Measurements from ENCODE around the gene MUCL3.

Gene MUCL3

DNA sequence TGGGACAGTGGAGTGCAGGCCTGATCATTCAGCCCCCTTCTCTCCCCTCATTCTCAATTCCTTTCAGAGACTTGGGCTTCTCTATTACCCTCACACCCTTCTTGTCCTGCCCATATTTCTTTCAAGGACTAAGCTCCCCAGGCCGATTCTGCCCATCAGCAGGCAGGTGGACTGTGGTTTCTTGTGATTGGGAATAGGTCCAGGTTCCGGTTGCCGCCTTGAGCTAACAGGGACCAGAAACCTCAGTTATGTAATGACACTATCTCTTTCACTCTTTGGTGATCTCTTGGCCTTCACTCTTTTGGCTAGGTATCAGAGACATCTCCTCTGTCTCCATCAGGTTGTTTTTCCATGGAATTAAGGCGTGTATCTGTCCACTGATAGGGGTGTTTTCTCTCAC lies 6.5 kb downstream of the MUCL3 start:
- no peak overlapping the region for H3K27ac ChIP-seq (ENCODE audit: low read depth, low read length)
- H3K9me3 ChIP-seq (ENCODE audit: insufficient read depth, low read depth, low read length): 0 out of 2 replicates have a peak, but pooled peaks cover 3% of the 10 kb centered on the region
- H3K27me3 ChIP-seq (ENCODE audit: insufficient read depth, low read length): no peaks in the 10 kb centered on the region
- no peaks in the 10 kb centered on the region for H3K36me3 ChIP-seq (ENCODE audit: insufficient read depth, low read length)
- 92% methylated on average over 4 of the region's 4 CpGs for WGBS
- H3K4me1 ChIP-seq (ENCODE audit: insufficient read depth, low read length): peaks cover 3% of the 10 kb centered on the region
- H3K9ac ChIP-seq (ENCODE audit: low read depth, low read length): no peak overlapping the region
- no peak overlapping the region for H3K4me3 ChIP-seq (ENCODE audit: low read length)

DNA sequence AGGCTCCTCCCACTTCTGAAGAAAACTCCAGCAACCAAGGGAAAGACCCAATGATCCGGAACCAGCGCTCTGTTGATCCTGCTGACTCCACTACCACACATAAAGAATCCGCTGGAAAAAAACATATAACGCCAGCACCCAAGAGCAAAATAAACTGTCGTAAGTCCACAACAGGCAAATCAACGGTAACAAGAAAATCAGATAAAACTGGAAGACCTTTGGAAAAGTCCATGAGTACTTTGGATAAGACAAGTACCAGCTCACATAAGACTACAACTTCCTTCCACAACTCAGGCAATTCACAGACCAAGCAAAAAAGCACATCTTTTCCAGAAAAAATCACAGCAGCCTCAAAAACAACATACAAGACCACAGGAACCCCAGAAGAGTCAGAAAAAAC lies 8.0 kb downstream of the MUCL3 start:
- no peak overlapping the region for H3K9ac ChIP-seq (ENCODE audit: low read depth, low read length)
- no peaks in the 10 kb centered on the region for H3K4me1 ChIP-seq (ENCODE audit: insufficient read depth, low read length)
- 97% methylated on average over 6 of the region's 6 CpGs for WGBS
- no peak overlapping the region for H3K4me3 ChIP-seq (ENCODE audit: low read length)
- H3K27me3 ChIP-seq (ENCODE audit: insufficient read depth, low read length): 0 out of 2 replicates have a peak, but pooled peaks cover 3% of the 10 kb centered on the region
- H3K27ac ChIP-seq (ENCODE audit: low read depth, low read length): no peak overlapping the region
- 0 out of 2 replicates have a peak, but pooled peaks cover 3% of the 10 kb centered on the region for H3K9me3 ChIP-seq (ENCODE audit: insufficient read depth, low read depth, low read length)
- H3K36me3 ChIP-seq (ENCODE audit: insufficient read depth, low read length): no peaks in the 10 kb centered on the region

DNA sequence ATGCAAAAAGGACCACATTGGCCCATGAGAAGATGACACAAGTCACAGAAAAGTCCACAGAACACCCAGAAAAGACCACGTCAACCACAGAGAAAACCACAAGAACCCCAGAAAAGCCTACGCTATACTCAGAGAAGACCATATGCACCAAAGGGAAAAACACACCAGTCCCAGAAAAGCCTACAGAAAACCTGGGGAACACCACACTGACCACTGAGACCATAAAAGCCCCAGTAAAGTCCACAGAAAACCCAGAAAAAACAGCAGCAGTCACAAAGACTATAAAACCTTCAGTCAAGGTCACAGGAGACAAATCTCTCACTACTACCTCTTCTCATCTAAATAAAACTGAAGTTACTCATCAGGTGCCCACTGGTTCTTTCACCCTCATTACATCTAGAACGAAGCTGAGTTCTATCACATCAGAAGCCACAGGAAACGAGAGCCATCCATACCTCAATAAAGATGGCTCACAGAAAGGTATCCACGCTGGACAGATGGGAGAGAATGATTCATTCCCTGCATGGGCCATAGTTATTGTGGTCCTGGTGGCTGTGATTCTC lies 11.2 kb downstream of the MUCL3 start:
- peaks cover 32% of the 10 kb centered on the region for H3K27me3 ChIP-seq (ENCODE audit: insufficient read depth, low read length)
- H3K9ac ChIP-seq (ENCODE audit: low read depth, low read length): no peak overlapping the region
- peaks cover 14% of the 10 kb centered on the region for H3K4me1 ChIP-seq (ENCODE audit: insufficient read depth, low read length)
- no peak overlapping the region for H3K27ac ChIP-seq (ENCODE audit: low read depth, low read length)
- WGBS: 92% methylated on average over 5 of the region's 5 CpGs
- H3K4me3 ChIP-seq (ENCODE audit: low read length): no peak overlapping the region
- no peaks in the 10 kb centered on the region for H3K36me3 ChIP-seq (ENCODE audit: insufficient read depth, low read length)
- 0 out of 2 replicates have a peak, but pooled peaks cover 3% of the 10 kb centered on the region for H3K9me3 ChIP-seq (ENCODE audit: insufficient read depth, low read depth, low read length)

DNA sequence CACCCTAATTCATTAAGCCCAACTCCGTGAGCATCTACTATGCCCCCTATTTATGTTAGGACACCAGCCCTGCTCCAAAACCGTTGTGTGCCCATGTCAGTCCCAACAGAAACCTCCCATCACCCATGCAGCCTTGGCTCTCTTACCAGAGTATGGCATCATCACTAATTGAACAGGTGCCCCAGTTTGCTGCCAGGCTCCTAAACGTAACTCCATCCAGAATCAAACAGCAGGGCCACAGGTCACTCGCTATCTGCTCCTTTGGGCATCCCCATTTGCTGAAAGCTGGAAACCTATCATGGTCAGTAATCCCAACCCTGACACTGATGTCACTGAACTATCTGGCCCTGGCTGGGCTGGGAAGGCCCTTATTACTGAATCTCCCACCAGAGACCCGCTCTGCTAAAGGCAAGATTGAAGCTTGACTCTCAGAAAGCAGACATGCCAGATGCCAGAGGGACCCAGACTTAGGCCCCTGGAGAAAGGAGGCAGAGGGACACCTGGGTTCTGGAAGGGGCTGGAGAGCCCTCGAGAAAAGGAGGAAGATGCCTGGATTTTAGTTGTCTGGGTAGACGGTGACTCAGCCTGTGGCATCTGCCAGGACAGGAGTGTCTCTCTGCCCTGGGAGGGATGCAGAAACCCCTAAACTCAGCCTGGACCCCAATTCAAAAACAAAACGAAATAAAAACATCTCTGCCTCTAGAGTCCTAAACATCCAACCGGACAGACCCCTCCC lies 14.0 kb downstream of the MUCL3 start:
- WGBS: 64% methylated on average over 9 of the region's 9 CpGs
- Histone ChIP-seq H3K4me1 (ENCODE audit: insufficient read depth, low read length) (peaks cover 14% of the 10 kb centered on the region), H3K27ac (ENCODE audit: low read depth, low read length) (no peak overlapping the region), H3K9ac (ENCODE audit: low read depth, low read length) (peak overlapping the region; percentile 64), H3K27me3 (ENCODE audit: insufficient read depth, low read length) (peaks cover 35% of the 10 kb centered on the region), H3K9me3 (ENCODE audit: insufficient read depth, low read depth, low read length) (0 out of 2 replicates have a peak, but pooled peaks cover 3% of the 10 kb centered on the region), H3K36me3 (ENCODE audit: insufficient read depth, low read length) (no peaks in the 10 kb centered on the region), H3K4me3 (ENCODE audit: low read length) (peak overlapping the region; percentile 69)

DNA sequence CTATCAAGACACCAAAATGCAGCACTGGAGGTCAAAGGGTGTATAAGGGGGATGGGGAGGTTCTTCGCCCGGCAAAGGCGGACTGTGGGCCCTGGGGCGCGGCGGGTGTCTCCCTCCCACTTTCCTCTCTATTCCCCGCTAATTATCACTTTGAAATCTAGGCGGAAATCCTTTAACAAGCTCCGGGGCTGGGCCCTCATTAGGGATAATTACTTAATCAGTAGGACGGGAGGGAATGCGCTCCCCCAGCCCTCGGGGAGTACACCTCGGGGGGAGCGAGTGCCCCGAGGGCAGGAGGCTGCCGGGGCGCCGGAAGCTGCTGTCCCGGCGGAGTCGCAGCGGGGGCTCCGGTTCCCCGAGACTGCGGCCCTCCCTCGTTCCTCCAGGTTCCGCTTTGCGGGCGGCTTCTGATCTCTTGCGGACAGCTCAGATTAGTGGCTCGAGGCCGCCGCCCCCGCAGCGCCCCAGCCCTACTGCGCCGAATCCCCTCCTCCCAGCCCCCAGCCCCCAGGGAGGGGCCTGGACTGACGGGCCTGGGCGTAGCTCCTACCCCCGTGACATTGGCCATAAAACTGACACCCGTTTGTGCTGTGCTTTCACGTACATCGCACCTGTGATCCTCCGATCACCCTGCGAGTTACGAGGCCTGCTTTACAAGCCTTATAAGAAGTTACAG lies 14.7 kb downstream of the MUCL3 start:
- Histone ChIP-seq H3K27ac (ENCODE audit: low read depth, low read length) (no peak overlapping the region), H3K4me1 (ENCODE audit: insufficient read depth, low read length) (peaks cover 14% of the 10 kb centered on the region), H3K4me3 (ENCODE audit: low read length) (peak overlapping the region; percentile 69), H3K36me3 (ENCODE audit: insufficient read depth, low read length) (no peaks in the 10 kb centered on the region), H3K9ac (ENCODE audit: low read depth, low read length) (peak overlapping the region; percentile 64), H3K9me3 (ENCODE audit: insufficient read depth, low read depth, low read length) (0 out of 2 replicates have a peak, but pooled peaks cover 3% of the 10 kb centered on the region), H3K27me3 (ENCODE audit: insufficient read depth, low read length) (peaks cover 35% of the 10 kb centered on the region)
- WGBS: 3% methylated on average over 43 of the region's 46 CpGs

DNA sequence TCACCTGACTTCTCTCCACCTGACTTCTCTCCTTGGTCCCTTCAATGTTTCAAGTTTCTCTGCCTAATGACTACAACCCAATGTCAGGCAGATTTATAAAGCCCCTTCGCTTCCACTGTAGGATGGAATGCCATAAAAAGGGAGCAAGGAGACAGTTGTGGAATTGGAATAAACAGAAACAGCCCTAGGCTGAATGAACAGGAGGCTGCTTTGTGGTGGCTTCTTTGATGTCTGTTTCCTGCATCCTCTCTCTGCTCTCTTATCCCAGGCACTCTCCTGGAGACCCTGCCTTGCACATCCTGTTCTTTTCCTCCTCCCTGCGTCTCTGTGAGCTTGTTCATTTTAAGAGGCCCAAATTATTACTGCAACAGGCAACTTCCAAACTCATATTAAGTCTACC lies 16.9 kb downstream of the MUCL3 start:
- no peaks in the 10 kb centered on the region for H3K9me3 ChIP-seq (ENCODE audit: insufficient read depth, low read depth, low read length)
- no peak overlapping the region for H3K9ac ChIP-seq (ENCODE audit: low read depth, low read length)
- peaks cover 14% of the 10 kb centered on the region for H3K4me1 ChIP-seq (ENCODE audit: insufficient read depth, low read length)
- WGBS: 70% methylated on average over 2 of the region's 2 CpGs
- no peak overlapping the region for H3K27ac ChIP-seq (ENCODE audit: low read depth, low read length)
- H3K36me3 ChIP-seq (ENCODE audit: insufficient read depth, low read length): no peaks in the 10 kb centered on the region
- no peak overlapping the region for H3K4me3 ChIP-seq (ENCODE audit: low read length)
- H3K27me3 ChIP-seq (ENCODE audit: insufficient read depth, low read length): peaks cover 35% of the 10 kb centered on the region

DNA sequence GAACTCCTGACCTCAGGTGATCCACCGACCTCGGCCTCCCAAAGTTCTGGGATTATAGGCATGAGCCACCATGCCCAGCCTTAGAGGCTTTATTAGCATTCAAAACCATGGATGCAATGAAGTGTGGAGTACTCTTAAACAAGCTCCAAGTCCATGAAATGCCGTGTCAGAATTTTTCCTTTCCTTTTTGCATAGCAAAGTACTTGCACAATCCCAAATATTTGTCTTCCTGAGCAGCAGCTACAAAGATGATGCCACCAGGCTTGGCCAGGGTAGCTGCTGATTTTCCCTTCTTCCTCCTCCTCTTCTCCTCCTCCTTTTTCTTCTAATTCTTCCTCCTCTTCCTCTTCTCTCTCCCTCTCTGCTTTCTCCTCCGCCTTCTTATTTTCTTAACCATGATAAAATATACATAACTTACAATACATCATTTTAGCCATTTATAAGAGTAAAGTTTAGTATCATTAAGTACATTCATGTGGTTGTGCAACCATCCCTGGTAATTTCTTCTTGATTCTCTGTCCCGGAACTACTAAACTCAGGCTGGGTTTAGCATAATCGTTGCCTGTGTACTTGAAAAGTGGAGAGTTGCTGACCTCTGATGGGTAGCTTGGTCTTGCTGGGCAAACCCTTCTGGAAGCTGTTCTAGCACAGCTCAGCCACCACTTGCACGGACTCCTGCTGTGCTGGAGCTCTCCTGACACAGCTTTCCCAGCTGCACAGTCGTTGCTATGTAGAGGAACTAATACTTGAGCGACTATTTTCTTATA lies 20.3 kb downstream of the MUCL3 start:
- no peak overlapping the region for H3K27ac ChIP-seq (ENCODE audit: low read depth, low read length)
- 93% methylated on average over 8 of the region's 9 CpGs for WGBS
- no peaks in the 10 kb centered on the region for H3K9me3 ChIP-seq (ENCODE audit: insufficient read depth, low read depth, low read length)
- H3K36me3 ChIP-seq (ENCODE audit: insufficient read depth, low read length): no peaks in the 10 kb centered on the region
- H3K4me1 ChIP-seq (ENCODE audit: insufficient read depth, low read length): peaks cover 3% of the 10 kb centered on the region; the same call in 1 of the 2 replicates
- H3K4me3 ChIP-seq (ENCODE audit: low read length): no peak overlapping the region
- H3K9ac ChIP-seq (ENCODE audit: low read depth, low read length): no peak overlapping the region
- H3K27me3 ChIP-seq (ENCODE audit: insufficient read depth, low read length): peaks cover 12% of the 10 kb centered on the region

DNA sequence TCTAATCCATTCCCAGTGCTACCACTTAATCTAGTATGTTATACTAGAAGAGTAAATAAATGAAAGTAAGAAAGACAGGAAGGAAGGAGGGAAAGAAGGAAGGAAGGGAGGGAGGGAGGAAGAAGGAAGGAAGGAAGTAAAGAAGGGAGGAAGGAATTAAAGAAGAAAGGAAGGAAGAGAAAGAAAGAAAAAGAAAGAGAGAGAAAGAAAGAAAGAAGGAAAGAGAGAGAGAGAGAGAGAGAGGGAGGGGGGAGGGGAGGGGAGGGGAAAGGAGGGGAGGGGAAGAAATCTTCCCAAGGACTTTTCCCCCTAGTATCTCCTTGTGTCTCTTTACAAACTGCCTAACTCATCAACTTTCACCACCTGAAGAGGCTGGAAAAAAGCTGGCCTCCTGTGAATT lies 21.9 kb downstream of the MUCL3 start:
- H3K9ac ChIP-seq (ENCODE audit: low read depth, low read length): no peak overlapping the region
- no peak overlapping the region for H3K27ac ChIP-seq (ENCODE audit: low read depth, low read length)
- no peak overlapping the region for H3K4me3 ChIP-seq (ENCODE audit: low read length)
- no peaks in the 10 kb centered on the region for H3K27me3 ChIP-seq (ENCODE audit: insufficient read depth, low read length)
- no peaks in the 10 kb centered on the region for H3K9me3 ChIP-seq (ENCODE audit: insufficient read depth, low read depth, low read length)
- no peaks in the 10 kb centered on the region for H3K36me3 ChIP-seq (ENCODE audit: insufficient read depth, low read length)
- no peaks in the 10 kb centered on the region; the same call in 1 of the 2 replicates for H3K4me1 ChIP-seq (ENCODE audit: insufficient read depth, low read length)

DNA sequence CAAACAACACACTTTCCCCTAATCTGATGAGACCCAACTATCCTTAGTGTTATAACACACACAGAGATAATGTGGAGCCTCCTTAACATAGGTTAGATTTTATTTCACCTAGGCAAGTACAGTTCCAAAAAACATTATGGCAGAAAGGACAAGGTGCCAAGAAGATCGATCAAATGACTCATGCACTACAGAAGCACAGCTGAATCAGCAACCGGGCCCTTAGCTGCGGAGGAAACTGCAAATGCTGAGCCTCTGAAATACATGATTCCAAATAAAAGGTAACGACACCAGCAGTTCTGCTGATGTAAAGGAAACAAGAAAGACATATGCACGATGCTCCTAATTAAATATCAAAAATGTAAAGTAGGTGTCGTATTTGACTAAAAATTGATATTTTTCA lies 22.9 kb downstream of the MUCL3 start:
- 94% methylated on average over 6 of the region's 6 CpGs for WGBS
- no peaks in the 10 kb centered on the region for H3K9me3 ChIP-seq (ENCODE audit: insufficient read depth, low read depth, low read length)
- no peak overlapping the region for H3K27ac ChIP-seq (ENCODE audit: low read depth, low read length)
- H3K36me3 ChIP-seq (ENCODE audit: insufficient read depth, low read length): no peaks in the 10 kb centered on the region
- no peaks in the 10 kb centered on the region for H3K4me1 ChIP-seq (ENCODE audit: insufficient read depth, low read length)
- H3K27me3 ChIP-seq (ENCODE audit: insufficient read depth, low read length): no peaks in the 10 kb centered on the region
- no peak overlapping the region for H3K9ac ChIP-seq (ENCODE audit: low read depth, low read length)
- no peak overlapping the region for H3K4me3 ChIP-seq (ENCODE audit: low read length)

DNA sequence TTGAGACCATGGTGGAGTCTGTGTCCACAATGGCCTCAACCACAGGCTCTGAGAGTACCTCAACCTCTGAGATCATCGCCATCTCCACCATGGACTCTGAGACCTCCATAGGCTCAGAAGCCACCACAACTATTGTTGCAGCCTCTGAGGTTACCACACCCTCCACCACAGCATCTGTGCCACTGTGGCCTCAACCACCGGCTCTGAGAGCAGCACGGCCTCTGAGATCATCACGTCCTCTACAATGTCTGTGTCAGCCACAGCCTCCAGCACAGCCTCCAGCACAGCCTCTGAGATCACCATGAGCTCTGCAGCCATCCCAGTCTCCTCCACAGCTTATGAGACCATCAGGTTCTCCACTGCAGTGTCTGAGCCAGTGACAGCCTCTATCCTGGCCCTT lies 23.3 kb downstream of the MUCL3 start:
- H3K4me1 ChIP-seq (ENCODE audit: insufficient read depth, low read length): no peaks in the 10 kb centered on the region
- no peak overlapping the region for H3K9ac ChIP-seq (ENCODE audit: low read depth, low read length)
- no peaks in the 10 kb centered on the region for H3K36me3 ChIP-seq (ENCODE audit: insufficient read depth, low read length)
- H3K27me3 ChIP-seq (ENCODE audit: insufficient read depth, low read length): no peaks in the 10 kb centered on the region
- H3K9me3 ChIP-seq (ENCODE audit: insufficient read depth, low read depth, low read length): no peaks in the 10 kb centered on the region
- H3K4me3 ChIP-seq (ENCODE audit: low read length): no peak overlapping the region
- 92% methylated on average over 4 of the region's 4 CpGs for WGBS
- no peak overlapping the region for H3K27ac ChIP-seq (ENCODE audit: low read depth, low read length)

DNA sequence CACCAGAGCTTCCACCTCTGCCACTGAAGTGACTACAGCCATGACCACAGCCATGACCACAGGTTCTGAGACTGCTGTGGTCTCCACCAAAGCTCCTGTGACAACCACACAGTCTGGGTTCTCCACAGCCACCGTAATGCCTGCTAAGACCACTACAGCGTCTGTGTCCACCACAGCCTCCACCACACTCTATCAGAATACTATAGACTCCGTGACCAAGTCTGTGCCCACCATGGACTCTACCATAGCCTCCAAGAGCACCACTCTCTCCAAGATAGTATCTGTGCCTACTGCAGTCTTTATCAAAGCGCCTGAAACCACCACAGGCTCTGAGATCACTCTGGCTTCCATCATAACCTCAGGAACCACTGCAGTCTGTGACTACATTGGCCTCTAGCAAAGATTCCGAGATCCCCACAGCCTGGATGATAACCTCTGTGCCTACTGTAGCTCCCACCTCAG lies 24.4 kb downstream of the MUCL3 start:
- Histone ChIP-seq H3K9me3 (ENCODE audit: insufficient read depth, low read depth, low read length) (no peaks in the 10 kb centered on the region), H3K27me3 (ENCODE audit: insufficient read depth, low read length) (no peaks in the 10 kb centered on the region), H3K36me3 (ENCODE audit: insufficient read depth, low read length) (no peaks in the 10 kb centered on the region), H3K4me3 (ENCODE audit: low read length) (no peak overlapping the region), H3K4me1 (ENCODE audit: insufficient read depth, low read length) (no peaks in the 10 kb centered on the region), H3K9ac (ENCODE audit: low read depth, low read length) (no peak overlapping the region), H3K27ac (ENCODE audit: low read depth, low read length) (no peak overlapping the region)
- 91% methylated on average over 5 of the region's 5 CpGs for WGBS

All from HUES64 (cell line).